Stimulated activated effector memory CD8-positive, alpha-beta T cell treated with anti-CD3 and anti-CD28 coated beads, Interleukin-12 subunit alpha, Interleukin-12 subunit beta, amount 100 ng/mL, for 72 hours (primary cell): ENCODE data around the gene SLC66A3.

Experiments used
- ATAC-seq: fragments of 150-1000 bp; cut with Tn5 transposase; 2 replicates; pipeline ENCODE4 v1.10.0; 2021
- DNase-seq, 2 donors: peaks; one replicate each; pipeline ENCODE4 v3.0.0; 2021 to 2022; ENCODE audit warnings: low spot score in 2 of 2
- H3K27ac Mint-ChIP-seq: one replicate; pipeline ENCODE4 v1.8.0; 2022; ENCODE audit warnings: mild to moderate bottlenecking, mixed read lengths
- H3K36me3 Mint-ChIP-seq: one replicate; pipeline ENCODE4 v1.8.0; 2022; ENCODE audit warnings: mild to moderate bottlenecking, mixed read lengths
- H3K4me1 Mint-ChIP-seq: one replicate; pipeline ENCODE4 v1.8.0; 2022; ENCODE audit warnings: mixed read lengths
- H3K4me3 Mint-ChIP-seq: one replicate; pipeline ENCODE4 v1.8.0; 2022; ENCODE audit warnings: mild to moderate bottlenecking, mixed read lengths
- H3K9me3 Mint-ChIP-seq: one replicate; pipeline ENCODE4 v1.8.0; 2022; ENCODE audit warnings: mixed read lengths

The SLC66A3 gene

DNA sequence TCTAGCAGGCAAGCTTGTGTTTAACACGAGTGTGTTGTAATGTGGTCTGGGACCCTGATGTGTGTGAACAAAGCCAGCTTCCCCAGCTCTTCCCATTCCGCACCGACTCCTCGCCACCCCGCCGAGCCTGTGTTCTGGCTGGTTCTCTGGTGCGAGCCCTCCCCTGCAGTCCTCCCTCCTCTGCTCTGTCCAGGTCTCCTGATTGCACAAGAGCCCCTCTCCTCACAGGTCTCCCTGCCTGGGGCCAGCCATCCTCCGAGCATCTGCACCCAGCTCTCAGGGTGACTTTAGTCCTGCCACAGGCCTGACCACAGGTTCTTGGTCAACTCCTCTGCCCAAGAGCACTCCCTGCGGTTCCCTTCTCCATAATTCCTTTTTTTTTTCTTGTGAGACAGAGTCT lies 13.2 kb downstream of the SLC66A3 start:
- Mint-ChIP-seq H3K36me3 (no peaks in the 10 kb centered on the region), H3K27ac (peak overlapping the region; percentile 80), H3K9me3 (no peaks in the 10 kb centered on the region), H3K4me1 (no peaks in the 10 kb centered on the region), H3K4me3 (no peak overlapping the region)
- no peak for ATAC-seq
- peak in 1 of 2 donors; percentile 42 for DNase-seq

DNA sequence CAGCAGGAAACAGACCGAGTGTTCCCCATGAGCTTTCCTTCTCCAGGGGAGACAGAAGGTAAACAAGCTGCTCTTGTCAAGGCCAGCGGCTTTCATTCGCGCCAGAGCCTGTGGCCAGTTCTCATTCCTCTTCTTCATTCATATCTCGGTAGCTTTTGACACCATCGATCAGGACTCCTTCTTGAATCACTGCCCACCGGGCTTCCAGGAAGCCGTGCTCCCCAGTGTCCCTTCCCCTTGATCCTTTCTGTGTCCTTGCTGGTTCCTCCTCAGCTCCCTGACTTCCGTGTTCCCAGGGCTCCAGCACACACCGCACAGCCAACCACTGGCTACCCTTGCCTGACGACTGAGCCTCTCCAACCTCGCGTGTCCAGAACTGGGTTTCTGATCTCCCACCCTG lies 14.1 kb downstream of the SLC66A3 start:
- Mint-ChIP-seq H3K4me1 (no peaks in the 10 kb centered on the region), H3K36me3 (peaks cover 3% of the 10 kb centered on the region), H3K9me3 (no peaks in the 10 kb centered on the region), H3K4me3 (no peak overlapping the region), H3K27ac (no peak overlapping the region)
- no peak for ATAC-seq
- peak in 1 of 2 donors; percentile 37 for DNase-seq

DNA sequence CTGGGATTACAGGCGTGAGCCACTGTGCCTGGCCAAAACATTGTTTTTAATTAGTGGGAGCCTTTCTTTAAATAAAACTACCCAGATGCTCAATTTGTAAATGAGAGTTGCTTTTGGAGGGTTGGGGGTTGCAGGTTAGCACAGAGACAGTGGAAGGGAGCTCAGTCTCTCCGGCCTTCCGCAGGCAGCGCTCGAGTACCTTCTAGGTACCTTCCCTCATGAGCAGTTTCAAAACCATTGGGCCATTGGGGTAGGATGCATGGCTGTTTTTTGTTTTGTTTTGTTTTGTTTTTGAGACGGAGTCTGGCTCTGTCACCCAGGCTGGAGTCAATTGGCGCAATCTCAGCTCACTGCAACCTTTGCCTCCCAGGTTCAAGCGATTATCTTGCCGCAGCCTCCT lies 19.0 kb downstream of the SLC66A3 start:
- Mint-ChIP-seq H3K27ac (no peak overlapping the region), H3K36me3 (peaks cover 16% of the 10 kb centered on the region), H3K9me3 (no peaks in the 10 kb centered on the region), H3K4me3 (no peak overlapping the region), H3K4me1 (peaks cover 10% of the 10 kb centered on the region)
- DNase-seq (no peak), ATAC-seq (no peak)

DNA sequence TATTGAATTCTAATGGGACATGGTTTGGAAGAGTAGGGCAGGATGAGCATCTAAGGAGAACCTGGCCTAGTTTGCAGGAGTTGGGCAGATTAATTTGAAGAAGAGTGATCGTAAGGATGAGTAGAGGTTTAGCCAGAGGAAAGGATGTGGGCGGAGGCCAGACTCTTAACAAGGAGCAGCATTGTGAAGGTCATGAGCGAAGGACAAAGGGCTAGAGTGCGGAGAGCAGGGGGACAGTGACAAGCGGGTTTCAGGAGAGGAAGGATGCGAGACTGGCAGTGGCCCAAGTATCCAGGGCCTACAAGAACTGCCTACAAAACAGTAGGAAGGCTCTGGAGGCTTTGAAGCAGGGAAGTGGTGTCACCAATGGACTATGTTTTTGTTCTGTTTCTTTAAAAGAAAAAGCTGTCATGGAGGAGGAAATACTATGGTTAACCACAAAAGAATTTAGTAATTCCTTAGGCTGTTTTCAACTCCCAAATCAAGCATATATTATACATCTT lies 20.1 kb downstream of the SLC66A3 start:
- peak overlapping the region; percentile 32 for H3K27ac Mint-ChIP-seq
- no peak for DNase-seq
- peaks cover 26% of the 10 kb centered on the region for H3K36me3 Mint-ChIP-seq
- H3K4me1 Mint-ChIP-seq: peaks cover 10% of the 10 kb centered on the region
- H3K9me3 Mint-ChIP-seq: no peaks in the 10 kb centered on the region
- no peak for ATAC-seq
- no peak overlapping the region for H3K4me3 Mint-ChIP-seq

DNA sequence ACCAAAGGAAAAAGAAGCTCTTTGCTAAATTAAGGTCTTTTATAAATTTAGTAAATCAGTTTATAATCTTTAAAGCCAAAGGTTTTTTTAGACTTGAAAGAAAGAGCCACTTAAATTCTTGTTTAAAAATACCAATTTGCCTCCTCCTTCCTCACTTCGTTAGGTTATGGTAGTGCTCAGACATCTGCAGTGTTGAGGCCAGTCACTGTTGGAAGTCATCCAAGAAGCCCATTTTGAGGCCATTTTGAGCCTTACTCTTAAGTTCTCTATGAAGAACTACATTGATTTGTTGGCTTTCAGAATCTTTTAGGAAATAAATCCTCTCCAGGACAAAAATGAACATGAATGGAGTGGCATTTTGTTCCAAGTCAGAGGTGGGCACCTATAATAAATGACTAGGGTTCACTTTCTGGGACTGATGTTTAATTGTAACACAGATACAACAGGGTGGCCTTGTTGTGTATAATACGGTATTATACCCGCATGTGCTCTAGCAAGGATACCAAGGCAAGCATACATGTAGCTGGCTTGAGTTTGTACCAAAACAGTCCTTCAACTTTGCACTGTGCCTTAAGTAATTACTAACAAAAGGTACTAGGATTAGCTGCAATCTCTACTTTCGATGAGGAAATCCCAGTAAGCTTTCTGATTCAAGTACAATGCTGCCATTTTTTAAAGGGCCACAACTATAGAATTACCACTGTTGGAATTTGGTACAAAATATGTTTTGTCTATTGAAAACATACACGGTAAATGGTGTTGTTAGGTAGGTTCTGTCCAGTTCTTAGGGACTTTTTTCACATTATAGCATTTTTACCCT lies 22.8 kb downstream of the SLC66A3 start:
- Mint-ChIP-seq H3K9me3 (no peaks in the 10 kb centered on the region), H3K27ac (no peak overlapping the region), H3K36me3 (peaks cover 36% of the 10 kb centered on the region), H3K4me1 (peaks cover 10% of the 10 kb centered on the region), H3K4me3 (no peak overlapping the region)
- no peak for DNase-seq
- no peak for ATAC-seq

DNA sequence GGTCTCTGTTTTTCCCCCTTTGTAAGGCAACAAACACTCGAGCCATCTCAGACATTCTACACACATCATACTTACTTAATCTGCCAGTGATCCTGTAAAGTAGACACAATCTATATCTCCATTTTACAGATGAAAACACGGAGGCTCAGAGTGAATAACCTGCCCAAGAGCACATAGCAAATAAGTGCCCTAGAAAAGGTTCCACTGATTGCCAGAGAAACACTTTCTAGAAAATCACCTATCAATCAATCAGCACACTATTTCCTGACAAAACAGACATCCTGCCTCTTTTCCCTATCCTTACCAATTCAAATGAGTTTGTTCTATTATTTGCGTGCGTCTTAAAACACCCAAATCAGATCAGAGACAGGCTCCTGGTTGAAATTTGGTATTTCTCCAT lies 23.9 kb downstream of the SLC66A3 start:
- DNase-seq: no peak
- ATAC-seq: no peak
- Mint-ChIP-seq H3K4me3 (no peak overlapping the region), H3K9me3 (no peaks in the 10 kb centered on the region), H3K27ac (no peak overlapping the region), H3K4me1 (peaks cover 10% of the 10 kb centered on the region), H3K36me3 (peaks cover 34% of the 10 kb centered on the region)

DNA sequence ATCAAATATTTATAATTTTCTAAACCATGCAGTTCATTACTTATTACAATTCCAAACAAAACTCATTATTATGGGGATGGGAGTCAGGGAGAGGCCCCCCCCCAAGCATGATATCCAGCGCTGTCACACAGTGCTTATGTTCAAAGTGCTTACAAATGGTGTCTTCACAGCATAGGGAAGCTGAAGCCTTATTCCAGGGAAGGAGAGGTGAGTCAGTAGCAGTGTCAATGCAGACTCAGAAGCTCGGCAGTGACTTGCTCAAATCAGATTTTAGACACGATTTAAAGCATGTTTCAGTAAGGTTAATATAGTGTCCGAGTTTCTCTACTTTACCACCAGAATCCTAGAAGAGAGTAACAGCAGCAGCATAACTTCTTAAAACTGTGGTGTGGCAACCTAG lies 24.6 kb downstream of the SLC66A3 start:
- Mint-ChIP-seq H3K9me3 (no peaks in the 10 kb centered on the region), H3K4me3 (no peak overlapping the region), H3K36me3 (peaks cover 32% of the 10 kb centered on the region), H3K27ac (no peak overlapping the region), H3K4me1 (peaks cover 7% of the 10 kb centered on the region)
- no peak for DNase-seq
- ATAC-seq: no peak

DNA sequence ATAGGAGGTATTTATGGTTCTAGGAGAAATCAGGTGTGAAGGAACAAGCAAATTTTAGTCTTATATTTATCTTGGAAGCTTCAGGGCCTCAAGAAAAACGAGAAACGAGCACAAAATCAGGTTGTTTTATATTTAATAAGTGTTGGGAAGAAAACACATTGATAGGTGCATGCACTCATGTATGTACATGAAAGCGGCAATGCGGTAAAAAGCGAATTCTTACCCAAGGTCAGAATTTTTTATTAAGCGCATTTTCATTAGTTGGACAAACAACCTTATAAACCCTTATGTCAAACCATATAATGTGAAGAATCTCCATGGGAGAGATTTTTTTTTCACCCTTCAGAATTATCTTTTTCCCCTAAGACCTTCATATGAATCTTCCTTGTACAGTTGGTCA lies 25.4 kb downstream of the SLC66A3 start:
- H3K36me3 Mint-ChIP-seq: peaks cover 37% of the 10 kb centered on the region
- DNase-seq: no peak

DNA sequence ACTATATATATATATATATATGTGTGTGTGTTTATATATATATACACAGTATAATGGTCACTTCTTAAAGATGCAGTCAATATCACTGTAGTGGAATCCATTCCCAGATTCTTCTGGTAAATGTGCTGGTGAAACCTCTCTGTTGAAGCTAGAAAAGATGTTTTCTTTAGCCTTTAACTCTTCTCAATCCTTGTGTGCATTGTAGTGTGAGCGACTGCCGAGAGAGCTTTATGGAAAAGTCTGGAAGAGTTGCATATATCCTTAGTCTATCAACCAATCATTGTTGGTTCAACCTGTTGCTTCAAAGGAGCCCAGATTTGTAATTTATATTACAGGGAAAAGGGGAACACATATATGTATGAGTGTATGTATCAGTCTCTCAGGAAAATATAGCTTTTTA lies 27.7 kb downstream of the SLC66A3 start:
- Mint-ChIP-seq H3K36me3 (peaks cover 33% of the 10 kb centered on the region), H3K4me1 (no peaks in the 10 kb centered on the region), H3K27ac (no peak overlapping the region), H3K4me3 (no peak overlapping the region), H3K9me3 (no peaks in the 10 kb centered on the region)
- no peak for DNase-seq
- no peak for ATAC-seq

More for the DNA sequence above, 25.4 kb downstream of the SLC66A3 start:
- ATAC-seq: no peak
- Mint-ChIP-seq H3K9me3 (no peaks in the 10 kb centered on the region), H3K4me3 (no peak overlapping the region), H3K27ac (no peak overlapping the region), H3K4me1 (no peaks in the 10 kb centered on the region)

DNA sequence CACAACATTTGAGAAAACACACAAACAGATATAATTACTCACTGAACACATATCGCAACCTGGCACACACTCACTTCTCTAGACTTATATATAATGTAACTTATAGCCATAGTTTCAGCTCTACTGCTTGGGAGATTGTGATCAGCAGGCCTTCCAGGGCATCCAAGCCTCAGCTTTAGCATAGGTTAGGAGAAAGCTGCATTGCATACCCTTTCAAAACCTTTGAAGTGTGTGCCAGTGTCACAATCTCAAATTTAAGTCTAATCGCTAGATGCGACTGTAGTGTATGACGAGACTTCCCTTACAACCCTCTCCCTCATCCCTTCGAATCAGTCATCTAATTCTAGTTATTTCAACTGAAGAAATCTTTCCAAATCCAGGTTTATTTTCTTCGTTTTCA lies 30.9 kb downstream of the SLC66A3 start:
- Mint-ChIP-seq H3K36me3 (peaks cover 40% of the 10 kb centered on the region), H3K4me1 (no peaks in the 10 kb centered on the region), H3K9me3 (no peaks in the 10 kb centered on the region), H3K4me3 (no peak overlapping the region), H3K27ac (peak overlapping the region; percentile 3)
- ATAC-seq: no peak
- DNase-seq: no peak

DNA sequence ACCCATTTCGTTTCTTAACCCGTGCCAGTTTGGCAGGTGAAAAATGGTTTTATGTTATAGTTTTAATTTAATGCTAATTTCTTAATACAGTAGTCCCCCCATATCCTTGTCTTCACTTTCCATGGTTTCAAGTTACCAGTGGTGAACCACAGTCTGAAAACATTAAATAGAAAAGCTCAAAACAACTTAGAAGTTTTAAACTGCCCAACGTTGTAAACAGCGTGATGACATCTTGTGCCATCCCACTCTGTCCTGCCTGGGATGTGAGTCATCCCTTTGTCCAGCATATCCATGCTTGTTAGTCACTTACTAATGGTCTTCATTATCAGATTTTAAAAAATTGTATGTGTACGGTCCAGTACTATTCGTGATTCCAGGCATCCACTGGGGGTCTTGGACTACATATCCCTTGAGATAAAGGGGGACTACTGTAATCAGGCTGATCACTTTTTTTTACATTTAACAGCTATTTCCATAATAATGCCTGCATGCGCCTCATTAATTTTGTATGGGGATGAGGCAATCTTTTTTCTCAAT lies 31.9 kb downstream of the SLC66A3 start:
- H3K4me1 Mint-ChIP-seq: no peaks in the 10 kb centered on the region
- peaks cover 43% of the 10 kb centered on the region for H3K36me3 Mint-ChIP-seq
- H3K27ac Mint-ChIP-seq: peak overlapping the region; percentile 37
- ATAC-seq: no peak
- H3K4me3 Mint-ChIP-seq: no peak overlapping the region
- no peaks in the 10 kb centered on the region for H3K9me3 Mint-ChIP-seq
- DNase-seq: no peak

DNA sequence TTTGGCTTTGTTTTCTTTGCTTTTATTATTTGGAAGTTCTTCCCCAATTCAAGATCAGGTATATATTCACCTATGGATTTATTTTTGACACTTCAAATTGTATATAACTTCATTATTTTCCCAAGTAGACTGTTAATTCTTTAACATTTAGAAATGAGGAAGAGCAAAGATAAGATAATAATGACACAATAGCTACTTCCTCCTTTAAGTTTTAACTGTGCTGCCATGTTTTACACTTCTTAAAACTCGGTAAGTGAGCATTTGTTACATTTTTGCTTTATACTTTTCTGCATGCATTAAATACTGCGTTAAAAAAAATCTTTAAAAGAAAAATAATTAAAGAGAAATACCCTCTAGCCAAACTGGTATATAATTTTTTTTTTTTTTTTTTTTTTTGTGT lies 32.5 kb downstream of the SLC66A3 start:
- peaks cover 45% of the 10 kb centered on the region for H3K36me3 Mint-ChIP-seq

DNA sequence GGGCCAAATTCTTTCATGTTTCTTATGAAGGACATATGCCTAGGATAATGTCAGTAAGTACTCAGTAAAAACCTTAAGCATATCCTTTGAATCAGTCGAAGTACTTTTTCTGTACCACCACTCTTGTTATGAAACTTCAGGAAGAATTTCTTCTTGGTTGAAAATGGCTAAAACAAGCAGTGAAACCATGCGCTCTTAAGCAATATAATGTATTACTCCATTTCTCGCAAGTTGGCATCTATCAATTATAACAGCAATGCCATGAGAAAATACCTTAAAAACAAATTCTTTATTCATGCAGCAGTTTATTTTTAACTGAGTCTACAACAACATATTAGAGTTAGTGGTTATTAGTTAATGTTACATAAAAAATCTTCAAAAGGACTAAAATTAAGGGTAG lies 41.0 kb downstream of the SLC66A3 start:
- no peak for ATAC-seq
- no peaks in the 10 kb centered on the region for H3K9me3 Mint-ChIP-seq
- H3K4me3 Mint-ChIP-seq: no peak overlapping the region
- H3K27ac Mint-ChIP-seq: no peak overlapping the region
- peaks cover 78% of the 10 kb centered on the region for H3K36me3 Mint-ChIP-seq
- no peaks in the 10 kb centered on the region for H3K4me1 Mint-ChIP-seq
- DNase-seq: no peak

More for the DNA sequence above, 32.5 kb downstream of the SLC66A3 start:
- H3K27ac Mint-ChIP-seq: peak overlapping the region; percentile 37
- H3K9me3 Mint-ChIP-seq: no peaks in the 10 kb centered on the region
- H3K4me3 Mint-ChIP-seq: no peak overlapping the region
- DNase-seq (no peak), ATAC-seq (no peak)
- no peaks in the 10 kb centered on the region for H3K4me1 Mint-ChIP-seq

DNA sequence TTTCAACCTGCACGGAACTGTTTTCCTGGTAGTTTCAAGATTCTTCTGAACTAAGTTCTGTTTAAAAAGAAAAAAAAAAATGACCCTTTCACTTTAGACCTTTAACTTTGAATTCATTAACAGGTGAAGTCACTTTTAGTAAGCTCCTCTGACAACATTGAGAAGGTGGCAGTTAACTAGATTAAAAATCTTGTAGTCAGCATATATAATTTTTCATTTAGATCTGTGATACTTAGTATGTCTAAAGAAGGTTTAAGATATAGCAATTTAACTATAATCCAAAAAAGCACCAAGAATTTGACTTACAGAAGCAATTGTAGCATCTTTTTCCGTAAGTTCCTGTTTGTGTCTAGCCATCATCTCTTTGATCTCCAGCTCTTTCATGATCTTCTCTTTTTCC lies 45.4 kb downstream of the SLC66A3 start:
- H3K36me3 Mint-ChIP-seq: peaks cover 80% of the 10 kb centered on the region
- H3K27ac Mint-ChIP-seq: no peak overlapping the region
- ATAC-seq (no peak), DNase-seq (no peak)
- H3K4me3 Mint-ChIP-seq: no peak overlapping the region
- no peaks in the 10 kb centered on the region for H3K9me3 Mint-ChIP-seq
- H3K4me1 Mint-ChIP-seq: peaks cover 28% of the 10 kb centered on the region

DNA sequence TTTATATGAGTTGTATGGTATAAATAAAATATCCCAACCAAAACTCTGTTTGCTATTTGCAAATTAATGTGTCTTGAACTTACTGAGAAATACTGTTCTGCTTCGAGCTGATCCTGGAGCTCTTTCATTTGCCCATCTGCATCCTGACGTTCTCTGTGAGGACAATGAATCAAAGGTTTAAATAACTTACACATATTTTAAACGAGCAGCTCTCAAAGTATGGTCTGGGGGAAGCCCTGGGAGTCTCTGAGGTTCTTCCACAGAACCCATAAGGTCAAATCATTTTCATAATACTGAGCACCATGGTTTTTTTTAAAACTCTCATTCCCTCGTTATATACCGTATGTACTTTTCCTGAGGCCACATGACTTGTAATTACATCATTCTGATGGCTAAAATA lies 46.7 kb downstream of the SLC66A3 start:
- H3K27ac Mint-ChIP-seq: no peak overlapping the region
- peaks cover 68% of the 10 kb centered on the region for H3K36me3 Mint-ChIP-seq
- no peak overlapping the region for H3K4me3 Mint-ChIP-seq
- peaks cover 28% of the 10 kb centered on the region for H3K4me1 Mint-ChIP-seq
- ATAC-seq (no peak), DNase-seq (no peak)
- H3K9me3 Mint-ChIP-seq: no peaks in the 10 kb centered on the region

DNA sequence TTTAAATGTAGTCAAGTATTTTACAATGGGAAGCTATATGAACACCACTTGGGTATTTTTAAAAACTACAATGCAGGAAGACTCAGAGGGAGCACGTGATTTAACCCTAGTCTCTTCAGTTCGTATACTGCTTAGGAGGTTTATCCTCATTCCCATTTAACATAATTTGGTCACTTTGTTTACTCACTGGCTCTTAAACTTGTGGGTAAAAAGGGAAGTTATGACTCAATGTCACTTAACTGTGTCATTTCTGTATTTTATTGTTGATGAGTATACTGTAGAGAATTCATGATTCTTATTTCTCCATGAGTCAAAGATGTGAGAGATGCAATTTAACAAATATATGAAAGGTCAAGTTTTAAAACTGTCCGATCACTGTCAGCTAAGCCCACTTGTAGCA lies 48.2 kb downstream of the SLC66A3 start:
- peaks cover 28% of the 10 kb centered on the region for H3K4me1 Mint-ChIP-seq
- H3K4me3 Mint-ChIP-seq: peak overlapping the region; percentile 19
- peak overlapping the region; percentile 75 for H3K27ac Mint-ChIP-seq
- peaks cover 68% of the 10 kb centered on the region for H3K36me3 Mint-ChIP-seq
- H3K9me3 Mint-ChIP-seq: no peaks in the 10 kb centered on the region
- ATAC-seq (peak; percentile 99), DNase-seq (no peak)
